NCI-H146 treated with DMSO at 0.1 percent for 48 hours (cell line): ENCODE results near the gene CCDC87.
A peak's percentile ranks its signal among the peaks of the same experiment; 100 is the strongest.
"Not testable (repeated sequence)": the region's sequence is repeated elsewhere in the genome, so short reads cannot be mapped to it uniquely, and the experiment has no call there.

Experiments used
- DNase-seq: peaks from one replicate; lab custom pipeline; 2025; ENCODE audit not compliant: unreplicated experiment; lab: John Stamatoyannopoulos, UW

CCDC87 gene

GRCh38 chr11:66592457-66593302 lies at the start of gene CCDC87, which contains the start of gene CCS:
Gene CCDC87, minus strand, starts transcription at chr11:66593063. Its CDS starts 48 bp downstream, at chr11:66593015.
Gene CCS, plus strand, starts transcription at chr11:66593185. Its CDS starts 77 bp downstream, at chr11:66593262.
- DNase-seq, result peak; percentile 87

- DNase-seq, result no peak
These were observed 49.0 kb upstream of the CCDC87 start for GRCh38 chr11:66641834-66642233.

DNA sequence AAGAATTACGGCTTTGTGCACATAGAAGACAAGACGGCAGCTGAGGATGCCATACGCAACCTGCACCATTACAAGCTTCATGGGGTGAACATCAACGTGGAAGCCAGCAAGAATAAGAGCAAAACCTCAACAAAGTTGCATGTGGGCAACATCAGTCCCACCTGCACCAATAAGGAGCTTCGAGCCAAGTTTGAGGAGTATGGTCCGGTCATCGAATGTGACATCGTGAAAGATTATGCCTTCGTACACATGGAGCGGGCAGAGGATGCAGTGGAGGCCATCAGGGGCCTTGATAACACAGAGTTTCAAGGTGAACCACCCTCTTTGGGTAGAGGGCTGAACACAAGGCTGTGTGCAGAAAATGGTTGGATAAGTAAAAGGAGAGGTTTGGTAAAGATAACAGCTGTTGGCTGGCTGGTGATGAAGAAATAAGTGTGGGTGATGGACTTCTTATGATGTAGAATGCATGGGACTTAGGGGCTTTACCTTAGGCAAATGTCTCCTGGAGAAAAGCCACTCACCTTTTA lies 47.0 kb upstream of the CCDC87 start:
- not testable (repeated sequence) for DNase-seq

DNA sequence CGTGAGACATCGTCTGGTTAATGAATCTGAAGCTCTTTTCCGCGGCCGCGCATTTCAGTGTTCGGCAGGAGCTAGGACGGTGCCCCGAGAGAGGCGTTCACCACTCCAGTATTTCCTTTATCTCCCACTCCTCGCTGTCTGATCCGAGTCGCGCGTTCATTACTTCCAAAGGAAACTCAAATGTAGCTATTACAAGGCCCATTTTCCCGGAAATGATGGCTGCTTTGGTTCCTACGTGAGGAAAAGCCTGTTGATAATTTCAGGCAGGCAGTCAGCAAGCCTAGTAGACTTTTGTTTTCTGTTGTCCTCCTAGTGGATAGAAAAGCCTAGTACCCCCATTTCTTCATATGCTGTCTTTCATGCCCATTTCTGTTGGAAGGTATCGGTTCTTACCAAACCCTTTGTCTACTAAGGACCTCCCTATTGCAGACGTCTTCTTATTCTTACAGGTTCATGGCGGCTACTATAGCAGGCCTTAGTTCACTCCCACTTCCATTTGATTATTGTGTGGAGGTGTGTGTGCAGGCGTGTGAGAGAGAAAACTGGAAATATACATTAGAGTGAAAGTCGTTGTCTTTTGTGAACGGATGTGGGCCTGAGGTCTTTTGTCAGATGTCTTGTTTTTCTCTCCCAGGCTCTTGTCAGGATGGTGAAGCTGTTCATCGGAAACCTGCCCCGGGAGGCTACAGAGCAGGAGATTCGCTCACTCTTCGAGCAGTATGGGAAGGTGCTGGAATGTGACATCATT lies 46.4 kb upstream of the CCDC87 start:
- peak; percentile 9 for DNase-seq

DNA sequence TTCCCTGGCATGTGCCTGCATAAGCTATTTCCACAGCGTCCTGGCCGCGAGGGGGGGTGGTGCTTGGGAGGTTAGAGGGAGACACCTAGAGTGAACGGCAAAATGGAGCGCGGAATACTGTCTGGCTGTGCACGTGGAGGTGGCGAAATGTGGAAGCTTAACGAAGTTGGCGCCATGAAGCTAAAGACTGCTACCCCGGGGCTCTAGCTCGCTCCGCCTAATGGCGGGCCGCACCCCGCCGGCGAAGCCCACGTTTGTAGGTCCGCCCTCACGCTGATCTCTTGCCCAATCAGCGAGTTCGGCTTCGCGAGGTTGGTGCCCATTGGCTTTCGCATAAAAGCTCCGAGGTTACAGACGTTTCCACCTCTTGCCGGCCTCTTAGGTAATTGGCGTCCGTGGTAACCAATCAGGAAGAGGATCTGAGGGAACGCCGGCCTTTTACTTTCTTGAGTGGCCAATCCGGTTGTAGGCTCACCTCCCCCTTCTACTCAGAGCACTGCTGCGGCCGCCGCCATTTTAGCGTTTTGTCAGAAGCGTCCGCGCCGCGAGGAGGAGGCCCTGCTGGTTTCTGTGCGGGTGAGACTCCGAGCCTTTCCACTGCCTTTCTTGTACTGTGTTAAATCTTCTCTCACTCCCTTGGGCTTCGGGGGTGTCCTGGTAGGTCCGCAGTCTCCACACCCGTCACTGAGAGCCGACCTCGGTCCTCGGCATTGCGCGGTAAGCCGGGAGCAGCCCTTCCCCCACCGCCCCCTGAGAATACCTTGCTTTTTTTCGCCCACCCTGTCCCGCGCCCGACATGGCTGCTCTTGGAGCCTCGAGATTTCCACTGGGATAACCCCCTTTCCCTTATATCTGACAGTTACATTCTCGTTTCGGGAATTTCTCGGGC lies 45.6 kb upstream of the CCDC87 start, which contains the start of gene RBM4:
RBM4 (plus strand) TSS at position 527 of the 889 bp plus-strand sequence. CDS start 1,009 bp downstream, outside the sequence.
- DNase-seq, result peak; percentile 98

- no peak for DNase-seq
These were observed 44.8 kb upstream of the CCDC87 start for GRCh38 chr11:66637557-66638176.

GRCh38 chr11:66636411-66636810 lies 43.5 kb upstream of the CCDC87 start:
- DNase-seq, result no peak

DNA sequence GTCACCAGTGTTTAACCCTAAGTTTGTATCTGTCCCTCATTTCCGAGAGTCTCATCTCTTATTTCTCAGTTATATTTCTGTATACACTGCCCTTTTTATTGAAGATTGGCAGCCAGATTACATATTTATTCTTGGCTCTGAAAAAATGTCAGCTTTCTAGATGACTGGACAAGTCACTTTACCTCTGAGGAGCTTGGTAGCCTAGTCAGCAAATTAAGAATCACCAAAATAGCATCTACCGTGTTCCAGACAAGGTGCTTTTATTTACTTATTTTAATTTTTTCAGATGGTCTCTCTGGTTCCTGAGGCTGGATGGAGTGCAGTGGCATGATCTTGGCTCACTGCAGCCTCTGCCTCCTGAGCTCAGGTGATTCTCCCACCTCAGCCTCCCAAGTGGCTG lies 40.1 kb upstream of the CCDC87 start:
- DNase-seq, result no peak

DNA sequence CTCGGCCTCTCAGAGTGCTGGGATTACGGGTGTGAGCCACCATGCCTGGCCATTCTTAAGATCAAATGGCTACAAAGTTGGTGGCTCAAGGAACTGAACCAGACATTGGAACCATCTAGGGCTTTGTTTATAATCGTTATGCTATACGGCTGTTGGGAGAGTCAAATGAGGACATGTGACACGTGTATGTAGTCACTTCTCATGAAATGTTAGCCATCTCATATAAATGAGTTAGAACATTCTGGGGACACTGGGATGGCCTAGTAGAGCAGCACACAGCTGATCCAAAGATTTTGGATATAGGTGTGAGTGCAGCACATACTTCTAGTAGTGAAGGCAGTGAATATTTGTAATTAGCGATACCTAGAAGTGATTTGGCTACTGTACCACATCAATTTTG lies 39.0 kb upstream of the CCDC87 start:
- no peak for DNase-seq

DNA sequence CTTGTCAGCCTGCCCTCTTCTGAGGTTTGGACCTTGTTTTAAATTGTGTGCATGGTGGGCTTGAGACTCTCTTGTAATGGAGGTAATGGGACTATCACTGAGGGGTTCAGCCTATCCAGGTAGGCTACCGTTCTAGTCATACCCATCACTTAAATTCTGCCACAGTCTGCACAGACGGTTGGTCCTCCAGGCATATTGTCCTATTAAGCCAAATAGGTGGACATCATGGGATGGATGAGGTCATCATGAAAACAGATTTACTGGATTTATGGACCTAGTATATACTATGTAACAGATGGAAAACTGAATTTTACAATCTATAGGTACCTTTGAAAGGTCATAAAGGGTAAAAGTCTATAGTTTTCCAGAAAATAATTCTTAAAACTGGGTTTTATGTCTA lies 36.5 kb upstream of the CCDC87 start:
- DNase-seq, result no peak

DNA sequence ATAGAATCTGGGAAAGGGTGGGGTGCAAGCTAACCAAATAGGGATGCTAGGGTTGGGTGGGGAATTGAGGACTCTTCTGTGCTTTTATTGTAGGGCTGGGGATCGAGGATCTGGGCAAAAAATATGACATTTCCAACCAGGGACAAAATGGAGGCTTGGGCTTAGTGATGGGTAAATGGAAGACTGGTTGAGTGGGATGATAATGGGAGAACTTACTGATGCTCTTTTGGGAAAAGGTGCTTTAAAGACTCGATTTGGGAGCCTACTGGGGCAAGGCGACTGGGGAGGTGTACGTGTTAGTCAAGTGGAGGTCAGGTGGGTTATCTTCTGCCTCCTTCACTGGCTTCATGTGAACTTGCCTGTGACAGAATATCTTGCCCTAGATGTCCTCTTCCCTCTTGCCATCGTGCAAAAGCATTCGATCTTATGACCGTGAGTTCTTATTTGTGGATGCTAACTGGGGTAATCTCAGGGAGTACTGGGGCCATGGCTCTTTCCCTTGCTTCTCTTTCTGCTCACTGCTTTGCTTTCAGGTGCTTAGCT lies 35.3 kb upstream of the CCDC87 start:
- DNase-seq, result no peak

- no peak for DNase-seq
These were observed 34.1 kb upstream of the CCDC87 start for GRCh38 chr11:66626926-66627325.

- no peak for DNase-seq
These were observed 33.5 kb upstream of the CCDC87 start for GRCh38 chr11:66626382-66626781.

- DNase-seq, result no peak
These were observed 32.9 kb upstream of the CCDC87 start for GRCh38 chr11:66625752-66626149.

DNA sequence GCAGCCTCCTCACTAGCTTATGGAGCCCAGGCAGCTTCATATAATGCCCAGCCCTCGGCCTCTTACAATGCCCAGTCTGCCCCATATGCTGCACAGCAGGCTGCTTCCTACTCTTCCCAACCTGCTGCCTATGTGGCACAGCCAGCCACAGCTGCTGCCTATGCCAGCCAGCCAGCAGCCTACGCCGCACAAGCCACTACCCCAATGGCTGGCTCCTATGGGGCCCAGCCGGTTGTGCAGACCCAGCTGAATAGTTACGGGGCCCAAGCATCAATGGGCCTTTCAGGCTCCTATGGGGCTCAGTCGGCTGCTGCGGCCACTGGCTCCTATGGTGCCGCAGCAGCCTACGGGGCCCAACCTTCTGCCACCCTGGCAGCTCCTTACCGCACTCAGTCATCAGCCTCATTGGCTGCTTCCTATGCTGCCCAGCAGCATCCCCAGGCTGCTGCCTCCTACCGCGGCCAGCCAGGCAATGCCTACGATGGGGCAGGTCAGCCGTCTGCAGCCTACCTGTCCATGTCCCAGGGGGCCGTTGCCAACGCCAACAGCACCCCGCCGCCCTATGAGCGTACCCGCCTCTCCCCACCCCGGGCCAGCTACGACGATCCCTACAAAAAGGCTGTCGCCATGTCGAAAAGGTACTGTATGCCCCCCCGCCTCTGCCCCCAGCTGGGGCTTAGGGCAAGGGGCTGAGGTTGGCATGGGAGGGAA lies 32.3 kb upstream of the CCDC87 start:
- DNase-seq, result no peak

- no peak for DNase-seq
These were observed 31.6 kb upstream of the CCDC87 start for GRCh38 chr11:66624450-66624849.

DNA sequence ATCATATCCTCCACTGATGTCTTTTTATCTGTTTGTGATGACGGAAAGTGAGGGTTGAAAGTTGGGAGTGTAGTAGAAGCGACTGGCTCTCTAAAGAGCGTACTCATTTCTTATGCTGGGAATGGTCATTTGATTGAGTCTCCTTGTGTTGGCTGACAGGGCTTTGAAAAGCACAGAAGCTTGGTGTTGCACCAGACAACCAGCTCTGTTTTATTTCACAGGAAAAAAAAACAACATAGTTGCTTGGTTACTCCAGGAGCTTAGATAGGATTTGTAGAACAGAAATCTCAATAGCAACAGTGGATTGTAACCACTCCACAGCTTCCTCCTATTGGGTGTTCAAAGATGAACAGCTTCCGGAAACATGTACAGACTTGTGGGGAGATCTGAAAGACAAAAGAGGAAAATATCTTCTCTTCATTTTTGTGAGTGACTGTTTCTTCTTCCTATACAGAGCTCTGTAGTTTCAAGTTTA lies 26.3 kb upstream of the CCDC87 start:
- no peak for DNase-seq

- no peak for DNase-seq
These were observed 24.4 kb upstream of the CCDC87 start for GRCh38 chr11:66617155-66617834.
